ENCODE measurements around the gene TMED10. TPM values are rescaled to one million over a fixed set of nuclear protein-coding genes. Genes with fewer than 3 reads are reported as not detected.
"Not testable (repeated sequence)": the region's sequence is repeated elsewhere in the genome, so short reads cannot be mapped to it uniquely, and the experiment has no call there.

Gene TMED10
- total RNA-seq, 1 experiment from 2014 or later, result 239 TPM

- no peak for DNase-seq (ENCODE audit: low read depth)
Measured at GRCh38 chr14:75191100-75191499, 14.7 kb upstream of the TMED10 start.

- DNase-seq (ENCODE audit: low read depth), result no peak
Measured at GRCh38 chr14:75190023-75190422, 13.6 kb upstream of the TMED10 start.

- DNase-seq (ENCODE audit: low read depth), result no peak
Measured at GRCh38 chr14:75188520-75189268, 12.3 kb upstream of the TMED10 start.

GRCh38 chr14:75188086-75188485 is 11.7 kb upstream of the TMED10 start:
- DNase-seq (ENCODE audit: low read depth), result no peak

- DNase-seq (ENCODE audit: low read depth), result no peak
Measured at GRCh38 chr14:75186953-75187352, 10.5 kb upstream of the TMED10 start.

- DNase-seq (ENCODE audit: low read depth), result no peak
Measured at GRCh38 chr14:75185251-75186040, 9.0 kb upstream of the TMED10 start.

- peak; percentile 13 for DNase-seq (ENCODE audit: low read depth)
Measured at GRCh38 chr14:75184492-75184891, 8.1 kb upstream of the TMED10 start.

GRCh38 chr14:75184039-75184438 is 7.6 kb upstream of the TMED10 start:
- DNase-seq (ENCODE audit: low read depth), result no peak

- no peak for DNase-seq (ENCODE audit: low read depth)
Measured at GRCh38 chr14:75183225-75183624, 6.8 kb upstream of the TMED10 start.

GRCh38 chr14:75182821-75183220 is 6.4 kb upstream of the TMED10 start:
- DNase-seq (ENCODE audit: low read depth), result peak; percentile 32

- not testable (repeated sequence) for DNase-seq (ENCODE audit: low read depth)
Measured at GRCh38 chr14:75182163-75182562, 5.8 kb upstream of the TMED10 start.

GRCh38 chr14:75181293-75182062 is 5.1 kb upstream of the TMED10 start:
- no peak for DNase-seq (ENCODE audit: low read depth)

GRCh38 chr14:75175677-75176141 is 703 bp downstream of the TMED10 start:
- no peak for DNase-seq (ENCODE audit: low read depth)

GRCh38 chr14:75174066-75174465 is 2.3 kb downstream of the TMED10 start:
- DNase-seq (ENCODE audit: low read depth), result no peak

GRCh38 chr14:75170772-75171171 is 5.6 kb downstream of the TMED10 start:
- DNase-seq (ENCODE audit: low read depth), result no peak

GRCh38 chr14:75168586-75169335 is 7.7 kb downstream of the TMED10 start:
- no peak for DNase-seq (ENCODE audit: low read depth)

GRCh38 chr14:75167325-75167724 is 9.1 kb downstream of the TMED10 start:
- DNase-seq (ENCODE audit: low read depth), result no peak

- DNase-seq (ENCODE audit: low read depth), result no peak
Measured at GRCh38 chr14:75165586-75166391, 10.6 kb downstream of the TMED10 start.

GRCh38 chr14:75164809-75165208 is 11.6 kb downstream of the TMED10 start:
- no peak for DNase-seq (ENCODE audit: low read depth)

GRCh38 chr14:75163677-75164076 is 12.7 kb downstream of the TMED10 start:
- DNase-seq (ENCODE audit: low read depth), result no peak
